CD4-positive, alpha-beta memory T cell (primary cell): Measurements from ENCODE around the gene TBC1D25. TPM values are rescaled to one million over a fixed set of nuclear protein-coding genes. Genes with fewer than 3 reads are reported as not detected.

Source experiments
- CTCF ChIA-PET: fragments of 350-600 bp; sonication (Branson Sonifier 250); formaldehyde crosslinking; loops from one replicate; lab custom pipeline; 2021; ENCODE audit warnings: inconsistent platforms; ENCODE audit not compliant: partially characterized antibody; lab: Charles Lee
- POLR2A ChIA-PET: fragments of 350-600 bp; sonication (Branson Sonifier 250); formaldehyde crosslinking; loops from one replicate; lab custom pipeline; 2021; ENCODE audit not compliant: partially characterized antibody; lab: Charles Lee
- DNase-seq, 5 donors: peaks; one replicate each; pipeline versions ENCODE4 v3.0.0 to v3.0.0-alpha.2; 2020 to 2022; ENCODE audit warnings: mixed read lengths in 1 of 5
- H3K27ac ChIP-seq: one replicate; pipeline ENCODE4 v1.7.0; 2013; ENCODE audit warnings: low read depth, low read length
- H3K27me3 ChIP-seq: 2 replicates; pipeline ENCODE4 v1.7.0; 2013; ENCODE audit warnings: mild to moderate bottlenecking, low read length, moderate library complexity; ENCODE audit not compliant: insufficient read depth
- H3K36me3 ChIP-seq: 2 replicates; pipeline ENCODE4 v1.7.0; 2013; ENCODE audit warnings: mild to moderate bottlenecking, low read length, moderate library complexity; ENCODE audit not compliant: insufficient read depth
- H3K4me1 ChIP-seq: 2 replicates; pipeline ENCODE4 v1.7.0; 2013; ENCODE audit warnings: mild to moderate bottlenecking, low read length, moderate library complexity; ENCODE audit not compliant: insufficient read depth
- H3K4me3 ChIP-seq, 2 donors: one replicate each; pipeline ENCODE4 v1.7.0; 2013; ENCODE audit warnings: low read length in 2 of 2, mild to moderate bottlenecking in 1 of 2
- H3K9me3 ChIP-seq, 2 donors: one replicate each; pipeline ENCODE4 v1.7.0; 2013; ENCODE audit warnings: low read length in 2 of 2, control low read depth in 1 of 2; ENCODE audit not compliant: control insufficient read depth in 1 of 2
- H3K27ac Mint-ChIP-seq, 7 donors: one replicate each; pipeline ENCODE4 v1.8.0; 2020 to 2021; ENCODE audit warnings: mixed read lengths in 7 of 7, mild to moderate bottlenecking in 6 of 7, inconsistent platforms in 3 of 7, moderate library complexity in 3 of 7
- H3K27me3 Mint-ChIP-seq, 2 donors: one replicate each; pipeline ENCODE4 v1.8.0; 2020 to 2021; ENCODE audit warnings: mixed read lengths in 2 of 2
- H3K36me3 Mint-ChIP-seq, 2 donors: one replicate each; pipeline ENCODE4 v1.8.0; 2020 to 2021; ENCODE audit warnings: mixed read lengths in 2 of 2, inconsistent platforms in 1 of 2, mild to moderate bottlenecking in 1 of 2
- H3K4me1 Mint-ChIP-seq, 4 donors: one replicate each; pipeline ENCODE4 v1.8.0; 2020 to 2021; ENCODE audit warnings: mixed read lengths in 4 of 4, mild to moderate bottlenecking in 1 of 4
- H3K4me3 Mint-ChIP-seq, 8 donors: one replicate each; pipeline ENCODE4 v1.8.0; 2020 to 2021; ENCODE audit warnings: mixed read lengths in 8 of 8, mild to moderate bottlenecking in 7 of 8, moderate library complexity in 6 of 8, inconsistent platforms in 3 of 8
- H3K9me3 Mint-ChIP-seq, 8 donors: one replicate each; pipeline ENCODE4 v1.8.0; 2020 to 2021; ENCODE audit warnings: mixed read lengths in 8 of 8, mild to moderate bottlenecking in 5 of 8, inconsistent platforms in 3 of 8, moderate library complexity in 1 of 8
- intact Hi-C: fragments of 100-400 bp; cut with micrococcal nuclease; formaldehyde crosslinking; loops from one replicate; pipeline ENCODE4 v1.15.1; 2023
- polyA plus RNA-seq, 2 donors: library from polyadenylated mRNA; unstranded; fragments of 300-500 nt; fragmentation: Illumina TruSeq; gene quantifications; one replicate each; pipeline ENCODE4 v1.2.3, GENCODE V29; 2021
- total RNA-seq, 2 experiments: library from RNA; stranded (reverse); gene quantifications; one replicate each; pipeline ENCODE4 v1.2.3, GENCODE V29; 2021

The TBC1D25 gene
- total and polyA plus RNA-seq, 4 experiments from 2014 or later = 18.6 to 24.5 (median 22.0) TPM

DNA sequence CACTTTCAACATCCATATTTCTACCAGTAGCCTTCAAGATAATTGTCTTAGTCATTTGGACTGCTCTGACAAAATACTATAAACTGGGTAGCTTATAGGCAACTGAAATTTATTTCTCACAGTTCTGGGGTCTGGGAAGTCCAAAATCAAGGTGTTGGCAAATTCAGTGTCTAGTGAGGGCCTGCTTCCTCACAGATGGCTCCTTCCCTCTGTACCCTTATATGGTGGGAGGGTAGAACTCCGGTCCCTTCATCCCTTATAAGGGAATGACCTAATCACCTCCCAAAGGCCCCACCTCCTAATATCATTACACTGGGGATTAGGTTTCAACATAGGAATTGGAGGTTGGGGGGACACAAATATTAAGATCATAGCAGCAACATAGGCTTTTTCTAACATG lies 7.4 kb upstream of the TBC1D25 start:
- intact Hi-C loops = no loop called here
- H3K9me3 Mint-ChIP-seq = no peaks in the 10 kb centered on the region
- H3K27me3 ChIP-seq = no peaks in the 10 kb centered on the region
- peaks cover 13% of the 10 kb centered on the region for H3K36me3 ChIP-seq
- no peaks in the 10 kb centered on the region for H3K27me3 Mint-ChIP-seq
- no peak overlapping the region for H3K4me3 ChIP-seq
- peaks cover 10% of the 10 kb centered on the region for H3K4me1 ChIP-seq
- H3K27ac ChIP-seq = no peak overlapping the region
- H3K27ac Mint-ChIP-seq = peak overlapping the region in 6 of 7 donors; percentile 3 to 94 (median 52)
- CTCF ChIA-PET = interaction anchor here (1.3 kb wide), 1 partner anchor 10 kb away, joined by 4 read pairs; the partner anchor contains the start of gene EBP
- H3K36me3 Mint-ChIP-seq = peaks cover 8 to 16% of the 10 kb centered on the region in 2 donors
- POLR2A ChIA-PET = interaction anchor here (1.0 kb wide), 1 partner anchor 11 kb away, joined by 3 read pairs; the partner anchor contains the start of gene EBP
- no peak overlapping the region for H3K4me3 Mint-ChIP-seq
- H3K9me3 ChIP-seq = no peaks in the 10 kb centered on the region
- H3K4me1 Mint-ChIP-seq = peaks cover 6 to 9% (median 9%) of the 10 kb centered on the region in 4 donors
- no peak for DNase-seq

DNA sequence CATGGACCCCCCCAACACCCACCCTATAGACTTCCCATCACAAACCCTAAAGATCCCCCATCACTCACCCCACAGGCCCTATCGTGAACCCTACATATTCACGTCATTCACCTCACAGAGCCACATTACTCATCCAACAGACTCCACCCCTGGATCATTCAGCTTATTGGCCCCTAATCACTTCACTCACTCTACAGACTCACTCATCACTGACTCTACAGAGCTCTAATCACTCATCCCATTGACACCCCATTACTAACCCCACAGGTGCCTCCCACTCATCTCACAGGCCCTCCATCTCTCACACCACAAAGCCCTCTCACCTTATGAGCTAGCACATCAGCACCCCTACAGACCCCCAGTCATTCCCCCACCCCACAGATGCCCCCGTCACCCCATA lies 6.3 kb upstream of the TBC1D25 start:
- Histone ChIP-seq H3K27ac (no peak overlapping the region), H3K27me3 (no peaks in the 10 kb centered on the region), H3K9me3 (no peaks in the 10 kb centered on the region), H3K4me1 (peaks cover 10% of the 10 kb centered on the region), H3K36me3 (peaks cover 4% of the 10 kb centered on the region), H3K4me3 (no peak overlapping the region)
- no peaks in the 10 kb centered on the region for H3K9me3 Mint-ChIP-seq
- no peak overlapping the region for H3K4me3 Mint-ChIP-seq
- H3K27me3 Mint-ChIP-seq = no peaks in the 10 kb centered on the region
- POLR2A ChIA-PET = no interaction called here
- H3K27ac Mint-ChIP-seq = peak overlapping the region in 1 of 7 donors; percentile 3
- H3K4me1 Mint-ChIP-seq = peaks cover 6 to 9% (median 9%) of the 10 kb centered on the region in 4 donors
- peaks cover 7 to 8% of the 10 kb centered on the region in 2 donors for H3K36me3 Mint-ChIP-seq
- DNase-seq = no peak
- CTCF ChIA-PET = no interaction called here
- intact Hi-C loops = no loop called here

DNA sequence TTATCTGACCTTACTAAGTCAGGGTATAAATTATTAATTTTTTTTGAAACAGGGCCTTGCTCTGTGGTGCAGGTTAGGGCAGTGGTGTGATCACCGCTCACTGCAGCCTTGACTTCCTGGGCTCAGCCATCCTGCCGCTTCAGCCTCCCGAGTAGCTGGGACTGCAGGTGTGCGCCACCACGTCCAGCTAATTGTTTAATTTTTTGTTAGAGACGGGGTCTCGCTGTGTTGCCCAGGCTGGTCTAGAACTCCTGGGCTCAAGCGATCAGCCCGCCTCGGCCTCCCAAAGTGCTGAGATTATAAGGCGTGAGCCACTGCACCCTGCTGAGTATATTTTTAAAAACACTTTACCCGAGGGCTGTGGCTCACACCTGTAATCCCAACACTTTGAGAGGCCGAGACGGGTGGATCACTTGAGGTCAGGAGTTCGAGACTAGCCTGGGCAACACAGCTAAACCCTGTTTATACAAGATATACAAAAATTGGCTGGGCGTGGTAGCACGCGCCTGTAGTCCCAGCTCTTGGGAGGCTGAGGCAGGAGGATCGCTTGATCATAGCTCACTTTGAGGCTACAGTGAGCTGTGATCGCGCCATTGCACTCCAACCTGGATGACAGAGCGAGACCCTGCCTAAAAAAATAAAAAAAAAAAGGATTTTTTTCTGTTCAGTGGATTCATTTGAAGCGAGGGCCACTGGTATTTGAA lies 721 bp upstream of the TBC1D25 start:
- Histone ChIP-seq H3K4me1 (peaks cover 20% of the 10 kb centered on the region), H3K36me3 (no peaks in the 10 kb centered on the region), H3K27ac (peak overlapping the region; percentile 66), H3K4me3 (no peak overlapping the region), H3K27me3 (no peaks in the 10 kb centered on the region), H3K9me3 (no peaks in the 10 kb centered on the region)
- CTCF ChIA-PET = interaction anchor here (0.7 to 3.2 kb wide), 9 partner anchors 10 to 455 kb away, joined by 3 to 17 read pairs (median 4); partner anchors contain the start of genes RBM3 and SLC38A5
- peaks cover 12 to 24% (median 16%) of the 10 kb centered on the region in 4 donors for H3K4me1 Mint-ChIP-seq
- peaks cover 1 to 18% of the 10 kb centered on the region in 2 donors for H3K36me3 Mint-ChIP-seq
- H3K27me3 Mint-ChIP-seq = no peaks in the 10 kb centered on the region
- POLR2A ChIA-PET = interaction anchor here (1.2 to 4.0 kb wide), 11 partner anchors 11 to 455 kb away, joined by 4 to 49 read pairs (median 9); partner anchors contain the start of genes EBP, FTSJ1, OTUD5 and PORCN
- DNase-seq = no peak
- intact Hi-C loops = loop anchor here (1.0 kb wide), 4 partner anchors 17 to 455 kb away; partner anchors contain the start of genes EBP, FTSJ1 and RBM3
- H3K9me3 Mint-ChIP-seq = no peaks in the 10 kb centered on the region
- peak overlapping the region; percentile 91 to 99 (median 95) for H3K27ac Mint-ChIP-seq
- H3K4me3 Mint-ChIP-seq = peak overlapping the region in 7 of 8 donors; percentile 72 to 92 (median 88)

DNA sequence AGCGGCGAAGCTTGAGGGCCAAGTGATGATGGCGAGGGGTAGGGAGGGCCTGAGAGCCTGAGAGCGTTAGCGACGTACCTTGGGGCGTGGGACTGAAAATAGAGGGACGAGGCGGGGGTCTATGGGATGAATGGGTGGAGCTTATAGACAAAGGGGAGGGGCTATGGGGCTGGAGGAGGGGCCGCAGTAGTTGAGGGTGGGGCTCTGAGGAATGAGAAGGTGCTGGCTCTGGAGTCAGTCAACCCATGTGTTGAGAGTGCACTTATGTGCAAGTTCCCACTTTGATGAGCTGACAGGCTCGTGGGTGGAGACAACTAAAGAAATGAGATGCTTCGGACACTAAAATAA lies 488 bp downstream of the TBC1D25 start:
- Mint-ChIP-seq H3K4me3 (peak overlapping the region; percentile 83 to 92 (median 88)), H3K27ac (peak overlapping the region; percentile 91 to 99 (median 96)), H3K9me3 (no peaks in the 10 kb centered on the region), H3K4me1 (peaks cover 13 to 24% (median 17%) of the 10 kb centered on the region in 4 donors), H3K36me3 (peaks cover 4 to 24% of the 10 kb centered on the region in 2 donors), H3K27me3 (no peaks in the 10 kb centered on the region)
- H3K36me3 ChIP-seq = no peaks in the 10 kb centered on the region
- ChIA-PET POLR2A (interaction anchor here (0.6 to 4.0 kb wide), 15 partner anchors 8 to 651 kb away, joined by 3 to 49 read pairs (median 6); partner anchors contain the start of genes EBP, FTSJ1, HDAC6 and OTUD5), CTCF (interaction anchor here (0.9 to 3.2 kb wide), 10 partner anchors 9 to 470 kb away, joined by 3 to 17 read pairs (median 4); partner anchors contain the start of genes RBM3 and SLC38A5)
- H3K27ac ChIP-seq = peak overlapping the region; percentile 95
- intact Hi-C loops = no loop called here
- DNase-seq = peak in 4 of 5 donors; percentile 59 to 73 (median 63)
- H3K4me1 ChIP-seq = peaks cover 20% of the 10 kb centered on the region
- H3K27me3 ChIP-seq = no peaks in the 10 kb centered on the region
- peak overlapping the region; percentile 23 to 70 for H3K4me3 ChIP-seq
- no peaks in the 10 kb centered on the region for H3K9me3 ChIP-seq

DNA sequence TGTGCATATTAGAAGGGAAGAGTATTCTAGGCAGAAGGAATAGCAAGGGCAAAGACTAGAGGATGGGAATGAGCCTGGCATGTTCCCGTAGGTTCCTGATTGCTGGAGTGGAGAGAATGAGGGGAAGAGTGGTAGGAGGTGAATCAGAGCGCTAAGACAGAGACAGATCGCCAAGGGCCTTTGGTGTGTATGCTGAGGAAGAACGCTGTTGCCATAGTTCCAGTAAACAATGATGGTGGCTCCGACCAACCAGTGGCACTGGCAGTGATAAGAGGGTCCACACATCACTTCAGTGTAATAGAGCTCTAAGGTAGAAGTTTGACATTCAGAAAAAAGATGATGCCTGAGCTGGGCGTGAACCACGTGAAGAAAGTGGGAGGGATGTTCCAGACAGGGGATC lies 966 bp downstream of the TBC1D25 start:
- H3K9me3 ChIP-seq = no peaks in the 10 kb centered on the region
- peaks cover 20% of the 10 kb centered on the region for H3K4me1 ChIP-seq
- Mint-ChIP-seq H3K4me3 (peak overlapping the region; percentile 83 to 92 (median 88)), H3K4me1 (peaks cover 13 to 24% (median 17%) of the 10 kb centered on the region in 4 donors), H3K27me3 (no peaks in the 10 kb centered on the region), H3K36me3 (peaks cover 4 to 27% of the 10 kb centered on the region in 2 donors), H3K9me3 (no peaks in the 10 kb centered on the region), H3K27ac (peak overlapping the region; percentile 85 to 99 (median 95))
- no peaks in the 10 kb centered on the region for H3K27me3 ChIP-seq
- intact Hi-C loops = no loop called here
- POLR2A ChIA-PET = interaction anchor here (1.0 to 4.0 kb wide), 12 partner anchors 8 to 457 kb away, joined by 3 to 49 read pairs (median 8); partner anchors contain the start of genes EBP, FTSJ1, HDAC6 and OTUD5
- H3K27ac ChIP-seq = peak overlapping the region; percentile 95
- no peak overlapping the region for H3K4me3 ChIP-seq
- no peaks in the 10 kb centered on the region for H3K36me3 ChIP-seq
- CTCF ChIA-PET = interaction anchor here (0.9 to 3.2 kb wide), 9 partner anchors 9 to 471 kb away, joined by 3 to 17 read pairs (median 4); partner anchors contain the start of genes RBM3 and SLC38A5
- no peak for DNase-seq

DNA sequence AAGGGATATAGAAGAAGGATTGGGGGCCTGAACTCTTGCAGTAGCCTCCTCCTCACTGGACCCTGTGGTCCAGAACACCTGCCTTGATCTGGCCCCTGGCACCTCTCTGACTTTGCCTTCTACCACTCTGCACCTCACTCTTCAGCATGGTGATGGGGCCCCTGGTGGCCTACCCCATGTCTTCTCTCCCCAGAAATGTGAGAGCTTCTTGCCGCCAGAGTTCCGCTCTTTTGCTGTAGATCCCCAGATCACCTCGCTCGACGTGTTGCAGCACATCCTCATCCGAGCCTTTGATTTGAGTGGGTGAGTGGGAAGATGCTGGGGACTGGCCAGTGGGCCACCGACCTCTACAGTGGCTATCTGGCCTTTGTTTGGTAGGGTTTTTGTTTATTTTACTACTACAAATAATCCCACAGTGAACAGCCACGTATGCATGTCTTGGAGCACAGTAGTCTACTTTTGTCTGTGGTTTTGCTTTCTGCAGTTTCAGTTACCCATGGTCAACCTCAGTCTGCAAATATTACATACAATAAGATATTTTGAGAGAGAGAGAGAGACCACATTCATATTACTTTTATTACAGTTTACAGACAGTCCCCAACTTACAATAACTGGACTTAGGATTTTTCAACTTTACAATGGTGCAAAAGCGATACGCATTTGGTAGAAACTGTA lies 1.8 kb downstream of the TBC1D25 start:
- Histone ChIP-seq H3K9me3 (no peaks in the 10 kb centered on the region), H3K4me1 (peaks cover 20% of the 10 kb centered on the region), H3K27ac (peak overlapping the region; percentile 95), H3K27me3 (no peaks in the 10 kb centered on the region), H3K4me3 (no peak overlapping the region), H3K36me3 (no peaks in the 10 kb centered on the region)
- Mint-ChIP-seq H3K4me1 (peaks cover 13 to 24% (median 17%) of the 10 kb centered on the region in 4 donors), H3K36me3 (peaks cover 4 to 27% of the 10 kb centered on the region in 2 donors), H3K4me3 (peak overlapping the region; percentile 31 to 91 (median 75)), H3K27me3 (no peaks in the 10 kb centered on the region), H3K27ac (peak overlapping the region; percentile 65 to 99 (median 95)), H3K9me3 (no peaks in the 10 kb centered on the region)
- intact Hi-C loops = no loop called here
- POLR2A ChIA-PET = interaction anchor here (2.5 to 4.0 kb wide), 3 partner anchors 20 to 66 kb away, joined by 20 to 49 read pairs (median 46); partner anchors contain the start of genes EBP, FTSJ1 and RBM3
- DNase-seq = no peak
- CTCF ChIA-PET = interaction anchor here (2.3 to 3.2 kb wide), 2 partner anchors 33 to 458 kb away, joined by 9 to 17 read pairs; partner anchors contain the start of gene RBM3
